ENCODE results near the gene MLLT3.

DNA sequence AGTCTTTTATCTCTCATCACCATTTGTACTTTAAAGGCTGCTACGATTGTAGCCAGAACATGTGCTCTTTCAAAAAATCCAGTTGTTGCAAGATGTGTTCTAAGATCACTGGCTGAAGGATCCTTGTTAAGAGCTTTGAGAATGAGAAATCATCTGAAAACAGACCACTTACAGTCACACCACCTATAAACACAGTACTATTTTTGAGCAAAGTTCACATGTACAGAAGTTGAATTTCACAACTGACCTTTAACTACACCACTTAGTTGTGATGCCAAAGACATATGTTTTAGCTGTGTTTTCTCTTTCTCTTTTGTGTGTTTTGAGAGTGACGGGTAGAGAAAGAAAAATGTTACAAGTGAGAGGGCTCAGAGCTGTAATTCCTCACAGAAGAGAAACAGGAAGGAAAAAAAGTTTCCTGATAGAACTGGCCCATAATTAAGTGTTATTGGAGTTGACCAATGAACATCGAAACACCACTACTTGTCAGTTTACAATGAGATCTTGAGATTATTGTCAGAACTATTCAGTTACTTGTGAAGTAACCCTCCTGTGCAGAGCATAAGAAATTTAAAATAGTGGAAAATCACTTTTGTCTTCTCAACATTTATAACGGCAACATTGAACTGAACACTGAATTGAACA lies 245.4 kb downstream of the MLLT3 start:
- TF ChIP-seq, protein P1, sequence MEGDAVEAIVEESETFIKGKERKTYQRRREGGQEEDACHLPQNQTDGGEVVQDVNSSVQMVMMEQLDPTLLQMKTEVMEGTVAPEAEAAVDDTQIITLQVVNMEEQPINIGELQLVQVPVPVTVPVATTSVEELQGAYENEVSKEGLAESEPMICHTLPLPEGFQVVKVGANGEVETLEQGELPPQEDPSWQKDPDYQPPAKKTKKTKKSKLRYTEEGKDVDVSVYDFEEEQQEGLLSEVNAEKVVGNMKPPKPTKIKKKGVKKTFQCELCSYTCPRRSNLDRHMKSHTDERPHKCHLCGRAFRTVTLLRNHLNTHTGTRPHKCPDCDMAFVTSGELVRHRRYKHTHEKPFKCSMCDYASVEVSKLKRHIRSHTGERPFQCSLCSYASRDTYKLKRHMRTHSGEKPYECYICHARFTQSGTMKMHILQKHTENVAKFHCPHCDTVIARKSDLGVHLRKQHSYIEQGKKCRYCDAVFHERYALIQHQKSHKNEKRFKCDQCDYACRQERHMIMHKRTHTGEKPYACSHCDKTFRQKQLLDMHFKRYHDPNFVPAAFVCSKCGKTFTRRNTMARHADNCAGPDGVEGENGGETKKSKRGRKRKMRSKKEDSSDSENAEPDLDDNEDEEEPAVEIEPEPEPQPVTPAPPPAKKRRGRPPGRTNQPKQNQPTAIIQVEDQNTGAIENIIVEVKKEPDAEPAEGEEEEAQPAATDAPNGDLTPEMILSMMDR (IDR thresholded peaks at IDR 0.05; ENCODE audit: borderline replicate concordance, extremely low read depth, low read length, poor library complexity, severe bottlenecking): no peak
- no peak for TF ChIP-seq EZH2 (IDR thresholded peaks at IDR 0.05; ENCODE audit: borderline replicate concordance, low read depth, low read length, severe bottlenecking)

Data from DND-41 (cell line).